GM12878 (cell line): ENCODE data around the gene CPS1. TPM values are rescaled to one million over a fixed set of nuclear protein-coding genes. Genes with fewer than 3 reads are reported as not detected.

ENCODE experiments used
- ATAC-seq: fragments of 200-7000 bp; cut with Tn5 transposase; 3 replicates; pipeline ENCODE4 v1.9.1; 2020; ENCODE audit warnings: mild to moderate bottlenecking, moderate library complexity
- BruUV-seq: library from RNA; stranded (reverse); fragments of 400-500 nt; replicated peaks from 2 replicates; lab custom pipeline; 2021; lab: Mats Ljungman, UMichigan
- CTCF ChIA-PET: fragments of 300-600 bp; sonication (Branson Sonifier 250); formaldehyde crosslinking; extraction: SDS; loops from one replicate; lab custom pipeline; 2021; ENCODE audit warnings: inconsistent platforms; lab: Yijun Ruan, JAX
- POLR2A ChIA-PET: fragments of 350-600 bp; formaldehyde crosslinking; extraction: SDS; loops from one replicate; lab custom pipeline; 2021; ENCODE audit warnings: inconsistent platforms; lab: Charles Lee
- RAD21 ChIA-PET: fragments of 300-600 bp; sonication (Branson Sonifier 250); formaldehyde crosslinking; loops from one replicate; lab custom pipeline; 2023; ENCODE audit warnings: antibody characterized with exemption; ENCODE audit not compliant: unreplicated experiment; lab: Charles Lee
- SMC1A ChIA-PET: fragments of 300-600 bp; sonication (Branson Sonifier 250); formaldehyde crosslinking; loops from one replicate; lab custom pipeline; 2023; ENCODE audit not compliant: unreplicated experiment, uncharacterized antibody; lab: Charles Lee
- DNase-seq: peaks from one replicate; pipeline ENCODE4 v3.0.0-alpha.2; 2011; ENCODE audit warnings: low read depth, low spot score
- FAIRE-seq: peaks from 3 replicates; lab custom pipeline; 2011; peaks lifted over from hg19 to GRCh38; lab: Jason Lieb, UNC
- H2AFZ ChIP-seq: 2 replicates; pipeline ENCODE4 v1.6.0; 2011; ENCODE audit warnings: low read depth, low read length, control low read depth; ENCODE audit not compliant: control insufficient read depth
- H3K27ac ChIP-seq: 2 replicates; pipeline ENCODE4 v1.5.1; 2011; ENCODE audit warnings: control low read depth; ENCODE audit not compliant: control insufficient read depth, insufficient read depth
- H3K27me3 ChIP-seq, 2 experiments: replicated peaks in 1 of 2; 2 replicates each; pipeline versions ENCODE4 v1.6.0 to v1.6.1; 2011; ENCODE audit warnings: low read length in 1 of 2; ENCODE audit not compliant: control insufficient read depth in 2 of 2, insufficient read depth in 2 of 2
- H3K36me3 ChIP-seq, 2 experiments: 2 replicates each; pipeline ENCODE4 v1.5.1; 2011; ENCODE audit warnings: low read length in 1 of 2; ENCODE audit not compliant: control insufficient read depth in 2 of 2, insufficient read depth in 2 of 2
- H3K4me1 ChIP-seq: 2 replicates; pipeline ENCODE4 v1.6.1; 2011; ENCODE audit warnings: mild to moderate bottlenecking, low read length, moderate library complexity, mixed read lengths; ENCODE audit not compliant: control insufficient read depth, insufficient read depth
- H3K4me2 ChIP-seq: 2 replicates; pipeline ENCODE4 v1.6.0; 2011; ENCODE audit warnings: control low read depth; ENCODE audit not compliant: control insufficient read depth, insufficient read depth
- H3K4me3 ChIP-seq: fragments of 200-600 bp; sonication (generic); 2 replicates; pipeline ENCODE4 v1.5.1; 2016
- H3K79me2 ChIP-seq: 2 replicates; pipeline ENCODE4 v1.6.0; 2011; ENCODE audit warnings: low read length; ENCODE audit not compliant: control insufficient read depth, insufficient read depth
- H3K9ac ChIP-seq: 2 replicates; pipeline ENCODE4 v1.8.0; 2011; ENCODE audit warnings: low read length, control low read depth, mixed read lengths; ENCODE audit not compliant: control insufficient read depth, insufficient read depth
- H3K9me3 ChIP-seq: replicated peaks from 3 replicates; pipeline ENCODE4 v1.5.1; 2011; ENCODE audit warnings: mild to moderate bottlenecking, low read length; ENCODE audit not compliant: control insufficient read depth, insufficient read depth
- H4K20me1 ChIP-seq: 2 replicates; pipeline ENCODE4 v1.6.0; 2011; ENCODE audit not compliant: control insufficient read depth, insufficient read depth
- CTCF ChIP-seq, 3 experiments: IDR thresholded peaks in 2 of 3; conservative IDR thresholded peaks in 1 of 3; 2 replicates each; pipeline ENCODE4 v1.5.1; 2011; ENCODE audit warnings: low read depth in 3 of 3, low read length in 3 of 3, mild to moderate bottlenecking in 3 of 3, control low read depth in 2 of 3, moderate library complexity in 2 of 3, inconsistent platforms in 1 of 3, mixed read lengths in 1 of 3; ENCODE audit not compliant: control insufficient read depth in 2 of 3, insufficient read depth in 1 of 3; ENCODE audit errors: extremely low read depth in 1 of 3
- MAX ChIP-seq: IDR thresholded peaks from 2 replicates; pipeline ENCODE4 v1.6.1; 2012; ENCODE audit warnings: low read depth, low read length, improper control_type of control experiment
- PKNOX1 ChIP-seq: fragments of 450-650 bp; IDR thresholded peaks from 2 replicates; pipeline ENCODE4 v1.6.1; 2016; ENCODE audit warnings: mild to moderate bottlenecking
- RAD21 ChIP-seq: IDR thresholded peaks from 2 replicates; pipeline ENCODE4 v1.6.1; 2011; ENCODE audit warnings: mild to moderate bottlenecking, low read depth, low read length, moderate library complexity; ENCODE audit not compliant: insufficient read depth
- SMC3 ChIP-seq: IDR thresholded peaks from 2 replicates; pipeline ENCODE4 v1.6.1; 2011; ENCODE audit warnings: low read length, improper control_type of control experiment, borderline replicate concordance
- SREBF1 ChIP-seq: IDR thresholded peaks from 2 replicates; pipeline ENCODE4 v1.6.1; 2012; ENCODE audit warnings: mild to moderate bottlenecking, low read length
- TAF1 ChIP-seq: IDR thresholded peaks from 2 replicates; pipeline ENCODE4 v1.6.1; 2011; ENCODE audit warnings: mild to moderate bottlenecking, low read depth, low read length, borderline replicate concordance
- TBL1XR1 ChIP-seq: IDR thresholded peaks from 2 replicates; pipeline ENCODE4 v1.6.1; 2012; ENCODE audit warnings: low read depth, low read length, improper control_type of control experiment
- ZBTB33 ChIP-seq: fragments of 450-650 bp; IDR thresholded peaks from 2 replicates; pipeline ENCODE4 v1.6.1; 2017; ENCODE audit warnings: mild to moderate bottlenecking
- WGBS: methylation state at CpG from one replicate; pipeline ENCODE4 v1.1.6; 2016; ENCODE audit warnings: low lambda C conversion rate; ENCODE audit not compliant: insufficient replicate concordance, insufficient coverage; ENCODE audit errors: missing lambda C conversion rate; 5-methylcytosine and 5-hydroxymethylcytosine counted together
- in situ Hi-C: fragments of 300-500 bp; cut with MboI; formaldehyde crosslinking; loops from 9 replicates; pipeline ENCODE4 v1.14.3; 2018; ENCODE audit warnings: mixed read lengths
- intact Hi-C: fragments of 100-400 bp; cut with micrococcal nuclease; formaldehyde crosslinking; loops from one replicate; pipeline ENCODE4 v1.14.2; 2022; ENCODE audit not compliant: unreplicated experiment
- polyA plus RNA-seq, 11 experiments: library from polyadenylated mRNA; depleted of rRNA in 4 of 11; unstranded in 6 of 11; stranded (reverse) in 5 of 11; fragments of >200 nt; fragmentation: Nextera tagmentation in 4 of 11; fragmentation: Illumina TruSeq in 1 of 11; extraction: Ambion mirVana in 4 of 11; extraction: Trizol in 1 of 11; gene quantifications; 1 replicate in 1 of 11; 2 replicates in 10 of 11; pipeline versions ENCODE4 v1.2.1 to v1.2.3, GENCODE V29; 2011 to 2016; ENCODE audit warnings: inconsistent platforms in 2 of 11, missing spikeins in 2 of 11, low read depth in 1 of 11
- total RNA-seq, 4 experiments: library from RNA; depleted of rRNA in 3 of 4; stranded (reverse); fragments of >200 nt in 3 of 4; fragmentation: Illumina TruSeq in 1 of 4; extraction: Trizol in 1 of 4; gene quantifications; 2 replicates each; pipeline versions ENCODE4 v1.2.1 to v1.2.3, GENCODE V29; 2013 to 2021

The CPS1 gene
- total and polyA plus RNA-seq, 10 of the 15 experiments (the other 5 are each of a cell fraction or from before 2014, with no cell fraction given) = 0.20 to 4.6 (median 0.55) TPM

- Histone ChIP-seq H3K79me2 (no peaks in the 10 kb centered on the region), H3K9me3 (no peaks in the 10 kb centered on the region), H3K4me2 (no peak overlapping the region), H3K27me3 (no peaks in the 10 kb centered on the region), H3K4me1 (no peaks in the 10 kb centered on the region)
- RAD21 ChIA-PET = no interaction called here
- FAIRE-seq = peak; percentile 82
- no peak for TF ChIP-seq SREBF1
- TF ChIP-seq PKNOX1 = no peak
- no peak for TF ChIP-seq TAF1
- TF ChIP-seq CTCF (IDR thresholded peaks at IDR 0.05 in 2 of 3, conservative IDR thresholded peaks at IDR 0.05 in 1 of 3; ENCODE audit: control insufficient read depth in 2 of 3, extremely low read depth in 1 of 3, insufficient read depth in 1 of 3, low read depth in 3 of 3, low read length in 3 of 3) = peak; percentile 67 to 78 (median 75)
- peak; percentile 36; the same call in 1 of the 2 replicates for TF ChIP-seq SMC3
- no peak for TF ChIP-seq TBL1XR1
- no peak for TF ChIP-seq MAX
- peak; percentile 67 for TF ChIP-seq RAD21
- no peak for TF ChIP-seq ZBTB33
- TF ChIP-seq, all 136 proteins: peak for 3
- Histone ChIP-seq H4K20me1 (no peaks in the 10 kb centered on the region), H3K4me3 (no peak overlapping the region), H3K27ac (no peak overlapping the region), H2AFZ (peak overlapping the region; percentile 24), H3K9ac (no peak overlapping the region), H3K36me3 (no peaks in the 10 kb centered on the region)
- 0% methylated on average over 2 of the region's 2 CpGs for WGBS
- intact Hi-C loops (loop anchor here (1.0 to 2.0 kb wide), 2 partner anchors 132 to 581 kb away; no protein-coding TSS in a partner anchor), in situ Hi-C loops (no loop called here)
- CTCF ChIA-PET = interaction anchor here (0.6 to 2.1 kb wide), 9 partner anchors 10 to 804 kb away, joined by 3 to 13 read pairs (median 4); no protein-coding TSS in a partner anchor
- no TSS peak for BruUV-seq
- POLR2A ChIA-PET = no interaction called here
- peak; percentile 1 for DNase-seq
- peak; percentile 93 for ATAC-seq
- SMC1A ChIA-PET = interaction anchor here (0.9 to 1.3 kb wide), 2 partner anchors 10 to 118 kb away, joined by 3 to 4 read pairs; no protein-coding TSS in a partner anchor
These were observed 21.1 kb downstream of the CPS1 start for GRCh38 chr2:210577263-210578071.
